HEK293T (cell line): Measurements from ENCODE around the gene SPTLC2.

ENCODE experiments used
- BHLHE40 ChIP-seq: fragments of 450-650 bp; IDR thresholded peaks from 2 replicates; pipeline ENCODE4 v1.6.1; 2016; ENCODE audit warnings: mild to moderate bottlenecking, moderate library complexity, borderline replicate concordance
- ELF4 ChIP-seq: fragments of 450-650 bp; IDR thresholded peaks from 2 replicates; pipeline ENCODE4 v1.6.1; 2017; ENCODE audit warnings: antibody characterized with exemption
- FOXM1 ChIP-seq: fragments of 450-650 bp; IDR thresholded peaks from 2 replicates; pipeline ENCODE4 v1.6.1; 2017; ENCODE audit warnings: mild to moderate bottlenecking, borderline replicate concordance
- HDGF ChIP-seq: fragments of 450-650 bp; IDR thresholded peaks from 2 replicates; pipeline ENCODE4 v1.6.1; 2017; ENCODE audit warnings: antibody characterized with exemption, borderline replicate concordance

DNA sequence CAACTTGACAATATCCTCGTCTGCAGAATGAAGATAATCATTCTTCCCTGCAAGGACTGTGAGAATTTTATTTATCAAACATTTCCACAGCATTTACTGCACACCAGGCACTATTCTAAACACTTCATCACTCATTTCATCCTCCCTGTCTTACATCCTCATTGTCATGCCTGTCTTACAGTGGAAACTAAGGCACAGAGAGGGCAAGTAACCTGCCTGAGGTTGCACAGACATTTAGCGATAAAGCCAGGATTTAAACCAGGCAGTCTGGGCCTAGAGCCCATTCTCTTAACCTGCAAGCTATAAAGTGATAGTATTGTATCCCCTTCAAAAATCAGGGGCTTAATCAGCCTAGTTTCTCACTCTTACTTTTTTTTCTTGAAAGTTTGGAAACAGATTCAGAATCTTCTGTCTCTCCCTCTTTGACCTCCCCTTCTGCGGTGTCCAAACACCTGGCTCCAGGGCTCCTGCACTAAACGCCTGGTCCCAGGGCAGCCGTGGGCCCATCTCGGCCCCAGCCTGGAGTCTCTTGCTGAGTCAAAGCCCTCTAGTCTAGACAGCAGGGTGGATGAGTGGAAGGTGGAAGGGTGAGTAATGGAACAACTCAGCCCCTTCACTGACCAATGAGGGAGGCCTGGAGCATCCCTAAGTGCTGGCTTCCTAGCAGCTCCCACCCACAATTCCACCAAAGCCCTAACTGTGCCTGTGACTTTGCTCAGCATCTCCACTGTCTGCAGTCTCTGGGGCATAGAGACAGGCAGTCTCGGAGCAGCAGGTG lies 130.3 kb downstream of the SPTLC2 start:
- TF ChIP-seq FOXM1: no peak
- no peak for TF ChIP-seq BHLHE40
- no peak for TF ChIP-seq ELF4
- no peak for TF ChIP-seq HDGF
